Activated CD8-positive, alpha-beta T cell treated with anti-CD3 and anti-CD28 coated beads for 36 hours (primary cell): ENCODE data around the gene POLR1C. TPM values are rescaled to one million over a fixed set of nuclear protein-coding genes. Genes with fewer than 3 reads are reported as not detected.

ENCODE experiments used
- ATAC-seq: fragments of 200-7000 bp; cut with Tn5 transposase; one replicate; pipeline ENCODE4 v1.10.0; 2021; ENCODE audit warnings: mild to moderate bottlenecking, moderate library complexity
- CTCF ChIA-PET: fragments of 350-600 bp; sonication (Branson Sonifier 250); formaldehyde crosslinking; loops from one replicate; lab custom pipeline; 2021; ENCODE audit warnings: antibody characterized with exemption; lab: Charles Lee
- POLR2A ChIA-PET: fragments of 350-600 bp; sonication (Branson Sonifier 250); formaldehyde crosslinking; loops from one replicate; lab custom pipeline; 2021; ENCODE audit warnings: antibody characterized with exemption; lab: Charles Lee
- DNase-seq: peaks from one replicate; pipeline ENCODE4 v3.0.0-alpha.2; 2020
- H3K27ac Mint-ChIP-seq: one replicate; pipeline ENCODE4 v1.8.0; 2021; ENCODE audit warnings: mild to moderate bottlenecking, mixed read lengths
- H3K27me3 Mint-ChIP-seq: one replicate; pipeline ENCODE4 v1.8.0; 2021; ENCODE audit warnings: mixed read lengths
- H3K36me3 Mint-ChIP-seq: one replicate; pipeline ENCODE4 v1.8.0; 2021; ENCODE audit warnings: low read depth, mixed read lengths
- H3K4me1 Mint-ChIP-seq: one replicate; pipeline ENCODE4 v1.8.0; 2021; ENCODE audit warnings: low read depth, mixed read lengths
- H3K4me3 Mint-ChIP-seq: one replicate; pipeline ENCODE4 v1.8.0; 2021; ENCODE audit warnings: mild to moderate bottlenecking, moderate library complexity, mixed read lengths
- H3K9me3 Mint-ChIP-seq: one replicate; pipeline ENCODE4 v1.8.0; 2021; ENCODE audit warnings: mixed read lengths
- intact Hi-C: fragments of 100-400 bp; cut with micrococcal nuclease; formaldehyde crosslinking; loops from one replicate; pipeline ENCODE4 v1.10.0; 2022
- total RNA-seq, 2 experiments: library from RNA; stranded (reverse); gene quantifications; one replicate each; pipeline ENCODE4 v1.2.3, GENCODE V29; 2021
- TF ChIP-seq, protein P1 (sequence below): fragments of 200-600 bp; IDR thresholded peaks from one replicate; pipeline ENCODE4 v1.8.0; 2022; ENCODE audit warnings: antibody characterized with exemption, mild to moderate bottlenecking

POLR1C gene
- total RNA-seq, 2 experiments from 2014 or later: 43.1 to 50.5 TPM

DNA sequence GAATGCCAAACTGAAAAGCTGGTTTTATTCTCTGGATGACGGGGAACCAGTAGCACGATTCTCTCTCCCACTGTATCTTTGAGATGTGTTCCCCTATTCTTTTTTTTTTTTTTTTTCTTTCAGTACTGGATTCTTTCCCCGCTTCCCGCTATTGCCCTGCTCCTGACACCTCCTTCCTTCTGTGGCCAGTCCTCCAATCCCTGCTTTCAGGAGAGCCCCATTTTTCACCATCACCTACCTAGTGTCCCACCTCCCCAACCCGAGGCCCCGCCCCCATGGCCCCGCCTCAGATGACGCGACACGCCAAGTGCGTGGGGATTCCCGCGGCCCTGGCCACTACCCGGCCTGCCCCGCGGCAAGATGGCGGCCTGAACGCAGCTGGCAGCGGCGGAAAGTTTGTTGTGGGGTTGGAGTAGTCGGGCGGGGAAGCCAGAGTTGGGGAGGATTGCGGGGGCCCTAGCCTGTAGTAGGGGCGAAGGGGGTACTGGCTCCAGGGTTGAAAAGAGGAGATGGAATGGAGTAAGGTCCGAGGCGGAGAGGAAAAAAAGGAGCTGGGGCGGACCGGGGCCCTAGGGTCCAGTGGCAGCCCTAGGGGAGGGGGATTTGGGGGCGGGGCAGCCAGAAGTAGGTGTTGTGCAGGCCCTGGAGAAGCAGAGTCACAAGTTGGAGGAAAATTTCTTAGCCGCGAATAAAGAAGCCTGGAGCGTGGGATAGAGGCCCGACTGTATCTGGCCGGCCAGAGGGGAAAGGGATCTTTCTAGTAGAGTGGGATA is 39.5 kb upstream of the POLR1C start, which contains the start of gene TJAP1:
Gene TJAP1 (plus strand): TSS at position 336 of the 773 bp plus-strand sequence. CDS start 21,432 bp downstream, outside the sequence.
- CTCF ChIA-PET: interaction anchor here (1.1 to 4.4 kb wide), 8 partner anchors 8 to 209 kb away, joined by 3 to 23 read pairs (median 4); partner anchors contain the start of genes DLK2, POLR1C and YIPF3
- intact Hi-C loops: no loop called here
- Mint-ChIP-seq H3K4me1 (peaks cover 48% of the 10 kb centered on the region), H3K27me3 (no peaks in the 10 kb centered on the region), H3K4me3 (peak within 1 kb of the TSS; percentile 94), H3K36me3 (peaks cover 10% of the 10 kb centered on the region), H3K9me3 (no peaks in the 10 kb centered on the region), H3K27ac (peak within 1 kb of the TSS; percentile 89)
- POLR2A ChIA-PET: interaction anchor here (0.8 to 2.0 kb wide), 13 partner anchors 9 to 153 kb away, joined by 3 to 7 read pairs (median 3); partner anchors contain the start of genes ABCC10, DLK2, POLR1C and YIPF3
- DNase-seq (peak; percentile 98), ATAC-seq (peak; percentile 100)
- TF ChIP-seq, protein P1, sequence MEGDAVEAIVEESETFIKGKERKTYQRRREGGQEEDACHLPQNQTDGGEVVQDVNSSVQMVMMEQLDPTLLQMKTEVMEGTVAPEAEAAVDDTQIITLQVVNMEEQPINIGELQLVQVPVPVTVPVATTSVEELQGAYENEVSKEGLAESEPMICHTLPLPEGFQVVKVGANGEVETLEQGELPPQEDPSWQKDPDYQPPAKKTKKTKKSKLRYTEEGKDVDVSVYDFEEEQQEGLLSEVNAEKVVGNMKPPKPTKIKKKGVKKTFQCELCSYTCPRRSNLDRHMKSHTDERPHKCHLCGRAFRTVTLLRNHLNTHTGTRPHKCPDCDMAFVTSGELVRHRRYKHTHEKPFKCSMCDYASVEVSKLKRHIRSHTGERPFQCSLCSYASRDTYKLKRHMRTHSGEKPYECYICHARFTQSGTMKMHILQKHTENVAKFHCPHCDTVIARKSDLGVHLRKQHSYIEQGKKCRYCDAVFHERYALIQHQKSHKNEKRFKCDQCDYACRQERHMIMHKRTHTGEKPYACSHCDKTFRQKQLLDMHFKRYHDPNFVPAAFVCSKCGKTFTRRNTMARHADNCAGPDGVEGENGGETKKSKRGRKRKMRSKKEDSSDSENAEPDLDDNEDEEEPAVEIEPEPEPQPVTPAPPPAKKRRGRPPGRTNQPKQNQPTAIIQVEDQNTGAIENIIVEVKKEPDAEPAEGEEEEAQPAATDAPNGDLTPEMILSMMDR: no peak

DNA sequence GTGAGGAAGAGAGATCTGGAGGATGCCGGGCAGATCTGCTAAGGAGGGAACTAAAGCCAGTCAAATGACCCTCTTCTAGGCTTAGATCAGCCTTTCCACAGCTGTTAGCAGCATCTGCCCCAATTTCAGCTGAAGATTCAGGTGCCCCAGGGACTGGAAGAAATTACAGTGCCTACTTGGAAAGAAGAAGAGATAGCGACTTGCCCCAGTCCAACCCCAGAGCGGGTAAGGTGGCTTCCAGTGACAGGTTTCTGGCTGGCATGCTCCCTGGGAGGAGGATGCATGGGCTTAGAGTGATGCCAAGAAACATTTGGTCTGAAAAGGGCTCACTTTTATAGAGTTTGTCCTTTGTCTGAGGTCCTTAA is 38.9 kb upstream of the POLR1C start:
- Mint-ChIP-seq H3K4me1 (peaks cover 50% of the 10 kb centered on the region), H3K9me3 (no peaks in the 10 kb centered on the region), H3K4me3 (peak overlapping the region; percentile 94), H3K27ac (peak overlapping the region; percentile 89), H3K36me3 (peaks cover 10% of the 10 kb centered on the region), H3K27me3 (no peaks in the 10 kb centered on the region)
- DNase-seq: peak; percentile 9
- CTCF ChIA-PET: interaction anchor here (1.1 to 4.4 kb wide), 5 partner anchors 14 to 209 kb away, joined by 3 to 23 read pairs (median 4); partner anchors contain the start of gene DLK2
- intact Hi-C loops: no loop called here
- TF ChIP-seq, protein P1: no peak
- POLR2A ChIA-PET: interaction anchor here (0.8 to 2.0 kb wide), 12 partner anchors 8 to 152 kb away, joined by 3 to 7 read pairs (median 3); partner anchors contain the start of genes ABCC10 and DLK2
- ATAC-seq: no peak

DNA sequence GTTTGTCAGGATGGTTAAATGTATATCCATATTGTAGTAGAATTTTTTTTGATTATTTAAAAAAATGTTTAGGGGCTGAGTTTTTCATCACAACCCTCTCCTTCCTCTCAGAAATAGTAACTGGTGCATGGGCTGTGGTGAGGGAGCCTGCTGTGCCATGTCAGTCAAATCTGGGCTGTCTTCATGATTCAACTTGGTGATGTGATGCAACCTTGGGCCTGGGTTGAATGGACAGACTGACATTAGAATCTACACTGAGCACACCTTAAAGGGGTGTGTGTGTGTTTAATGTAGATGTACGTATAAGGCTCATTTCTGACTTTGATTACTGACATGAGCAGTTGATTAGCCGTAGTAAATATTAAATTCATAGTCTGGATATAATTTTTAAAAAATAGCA is 35.8 kb upstream of the POLR1C start:
- TF ChIP-seq, protein P1: no peak
- H3K4me3 Mint-ChIP-seq: no peak overlapping the region
- ChIA-PET CTCF (interaction anchor here (0.7 kb wide), 1 partner anchor 20 kb away, joined by 3 read pairs; no protein-coding TSS in a partner anchor), POLR2A (interaction anchor here (0.6 kb wide), 1 partner anchor 195 kb away, joined by 3 read pairs; no protein-coding TSS in a partner anchor)
- intact Hi-C loops: no loop called here
- DNase-seq: peak; percentile 40
- H3K27me3 Mint-ChIP-seq: no peaks in the 10 kb centered on the region
- no peaks in the 10 kb centered on the region for H3K9me3 Mint-ChIP-seq
- H3K36me3 Mint-ChIP-seq: peaks cover 10% of the 10 kb centered on the region
- H3K27ac Mint-ChIP-seq: peak overlapping the region; percentile 27
- peaks cover 52% of the 10 kb centered on the region for H3K4me1 Mint-ChIP-seq
- no peak for ATAC-seq

DNA sequence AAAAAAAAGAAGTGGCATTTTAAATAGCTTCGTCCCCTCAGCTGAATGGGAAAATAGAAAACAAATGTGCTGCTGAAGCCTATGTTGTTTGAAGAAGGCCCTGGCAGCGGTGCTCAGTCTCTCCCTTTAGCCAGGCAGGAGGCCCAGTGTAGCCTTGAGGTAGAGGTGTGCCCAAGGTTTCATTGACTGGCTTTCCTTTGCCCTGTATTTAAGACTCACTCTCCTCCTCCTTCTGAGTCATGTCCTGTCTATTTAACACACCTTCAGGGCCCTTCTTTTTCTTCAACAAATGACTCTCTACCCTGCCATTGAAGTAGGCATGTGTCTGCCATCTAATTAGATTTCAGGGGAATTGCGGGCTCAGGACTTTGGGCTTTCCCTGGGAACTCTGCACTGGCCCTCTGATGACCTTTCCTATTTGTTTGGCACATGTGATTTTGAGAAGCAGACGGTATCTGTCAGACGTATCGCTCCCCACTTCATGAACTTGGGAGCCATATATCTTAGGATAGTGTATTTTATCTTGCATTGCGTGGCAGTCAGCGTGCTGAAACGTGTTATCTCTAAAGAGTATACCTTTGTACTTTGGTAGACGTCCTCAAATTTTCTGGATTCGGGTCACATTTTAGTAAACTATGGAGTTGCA is 35.2 kb upstream of the POLR1C start:
- ChIA-PET CTCF (no interaction called here), POLR2A (interaction anchor here (0.6 to 0.8 kb wide), 2 partner anchors 24 to 918 kb away, joined by 3 read pairs; no protein-coding TSS in a partner anchor)
- intact Hi-C loops: no loop called here
- DNase-seq (no peak), ATAC-seq (peak; percentile 25)
- H3K4me1 Mint-ChIP-seq: peaks cover 49% of the 10 kb centered on the region
- TF ChIP-seq, protein P1: no peak
- H3K9me3 Mint-ChIP-seq: no peaks in the 10 kb centered on the region
- no peaks in the 10 kb centered on the region for H3K27me3 Mint-ChIP-seq
- H3K27ac Mint-ChIP-seq: no peak overlapping the region
- H3K4me3 Mint-ChIP-seq: no peak overlapping the region
- H3K36me3 Mint-ChIP-seq: peaks cover 10% of the 10 kb centered on the region
